ENCODE measurements around the gene PPHLN1.

PPHLN1 gene

DNA sequence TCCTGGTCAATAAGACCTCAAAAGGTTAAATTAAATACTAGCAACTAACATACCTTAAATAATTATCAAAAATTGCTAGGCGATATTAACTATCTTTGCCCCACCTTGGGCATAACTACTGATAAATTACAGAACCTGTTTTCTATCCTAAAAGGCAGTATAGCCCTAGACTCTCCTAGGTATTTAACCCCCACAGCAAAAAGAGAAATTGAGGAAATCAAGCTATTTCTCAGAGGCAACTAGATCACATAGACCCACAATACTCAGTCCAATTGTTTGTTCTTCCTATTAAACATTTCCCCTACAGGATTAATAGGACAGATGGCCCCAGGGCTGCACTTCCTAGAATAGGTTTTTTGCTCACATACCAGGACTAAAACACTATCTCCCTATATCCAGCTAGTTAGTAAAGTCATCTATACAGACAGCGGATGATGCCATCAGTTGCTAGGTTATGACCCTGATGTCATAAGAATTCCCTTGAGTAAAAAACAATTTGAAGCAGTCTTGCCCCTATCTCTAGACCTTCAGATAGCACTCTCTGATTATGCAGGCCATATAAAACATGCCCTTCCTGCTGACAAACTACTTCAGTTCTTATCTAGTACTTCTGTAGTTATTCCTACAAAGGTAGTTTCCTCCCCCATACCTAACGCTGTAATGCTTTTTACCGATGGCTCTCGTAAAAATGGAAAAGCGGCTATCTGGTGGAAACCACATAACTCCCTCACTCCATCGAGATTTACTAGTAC is 118.4 kb downstream of the PPHLN1 start:
- DNase-seq, result no peak

DNA sequence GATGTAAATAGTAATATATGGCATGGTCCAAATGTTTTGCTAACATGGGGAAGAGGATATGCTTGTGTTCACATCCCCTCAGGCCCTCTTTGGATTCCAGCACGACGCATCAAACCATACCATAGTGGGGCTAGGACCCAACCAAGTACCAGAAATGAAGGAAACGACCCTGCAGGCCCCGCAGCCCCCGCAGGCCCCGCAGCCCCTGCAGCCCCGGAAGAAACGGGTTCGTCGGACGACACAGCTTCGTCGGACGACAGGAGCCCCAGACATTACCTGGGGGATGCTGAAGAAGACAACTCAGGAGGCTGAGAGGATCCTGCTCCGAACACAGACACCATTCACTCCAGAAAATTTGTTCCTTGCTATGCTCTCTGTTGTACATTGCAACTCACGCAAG is 119.9 kb downstream of the PPHLN1 start:
- no peak for DNase-seq

DNA sequence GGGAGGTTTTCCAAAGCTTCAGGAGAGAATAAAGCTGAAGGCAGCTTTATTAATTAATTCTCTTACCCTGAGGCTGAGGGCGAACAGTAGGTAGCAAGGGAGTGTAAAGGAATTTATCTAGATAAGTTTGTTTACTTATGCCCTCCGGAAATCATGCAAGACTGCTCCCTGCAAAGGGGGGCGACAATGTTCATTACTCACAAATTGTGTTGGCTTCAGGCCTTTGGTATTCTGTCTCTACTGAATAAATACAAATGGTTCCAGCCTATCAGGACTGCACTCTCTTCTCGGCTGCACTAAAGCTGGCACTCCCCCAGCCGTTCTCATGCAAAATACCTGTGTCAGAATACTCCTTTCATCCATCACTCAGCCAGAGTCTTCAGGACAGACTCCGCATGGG is 120.8 kb downstream of the PPHLN1 start:
- no peak for DNase-seq

DNA sequence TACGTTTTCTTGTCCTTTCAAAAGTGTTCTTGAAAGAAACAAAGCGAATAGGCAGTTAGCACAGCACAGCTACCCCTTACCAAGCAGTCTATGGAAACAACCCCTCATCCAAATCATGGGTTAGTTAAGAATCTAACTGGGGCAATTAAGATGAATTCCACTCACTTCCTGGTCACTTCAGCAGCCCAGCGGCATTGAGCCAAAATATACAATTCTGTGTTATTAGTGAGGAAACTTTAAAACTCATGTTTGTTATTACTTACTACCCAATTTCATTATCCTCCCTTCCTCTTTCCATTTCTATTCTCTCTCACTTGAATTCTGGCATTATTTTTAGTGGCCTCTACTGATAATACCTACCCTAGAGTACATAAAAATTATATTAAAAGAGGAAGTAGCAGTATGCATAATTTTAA is 121.4 kb downstream of the PPHLN1 start:
- no peak for DNase-seq

DNA sequence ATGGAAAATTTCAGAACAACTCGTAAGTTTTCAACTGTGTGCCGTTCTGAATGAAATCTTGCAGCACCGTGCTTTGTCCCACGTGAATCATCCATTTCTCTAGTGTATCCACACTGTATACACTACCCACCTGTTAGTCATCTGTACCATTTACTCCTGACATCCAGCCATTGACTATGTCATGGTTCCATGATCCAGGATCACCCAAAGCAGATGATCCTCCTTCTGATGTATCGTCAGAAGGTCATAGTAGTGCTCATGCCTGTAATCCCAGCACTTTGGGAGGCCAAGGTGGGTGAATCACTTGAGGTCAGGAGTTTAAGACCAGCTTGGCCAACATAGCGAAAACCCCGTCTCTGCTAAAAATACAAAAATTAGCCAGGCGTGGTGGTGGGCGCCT is 122.9 kb downstream of the PPHLN1 start:
- no peak for DNase-seq

DNA sequence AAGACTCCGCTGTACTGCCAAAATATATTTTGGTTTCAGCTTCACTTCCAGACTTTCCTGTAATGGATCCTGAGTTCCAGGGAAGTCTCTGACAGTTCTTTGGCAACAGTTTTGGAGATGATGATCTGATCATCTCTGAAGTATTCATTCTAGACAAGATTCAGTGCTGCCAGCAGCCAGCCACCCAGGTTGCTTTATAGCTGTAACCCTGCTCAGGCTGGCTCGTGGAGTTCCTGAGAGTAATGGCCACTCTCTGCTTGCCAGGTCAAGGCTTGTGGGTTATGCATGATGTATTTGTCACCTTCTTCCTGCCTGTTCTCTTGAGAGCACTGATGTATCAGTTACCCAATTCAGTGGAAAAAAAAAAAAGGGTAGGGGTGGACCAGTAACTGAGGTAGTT is 124.3 kb downstream of the PPHLN1 start:
- DNase-seq, result no peak

DNA sequence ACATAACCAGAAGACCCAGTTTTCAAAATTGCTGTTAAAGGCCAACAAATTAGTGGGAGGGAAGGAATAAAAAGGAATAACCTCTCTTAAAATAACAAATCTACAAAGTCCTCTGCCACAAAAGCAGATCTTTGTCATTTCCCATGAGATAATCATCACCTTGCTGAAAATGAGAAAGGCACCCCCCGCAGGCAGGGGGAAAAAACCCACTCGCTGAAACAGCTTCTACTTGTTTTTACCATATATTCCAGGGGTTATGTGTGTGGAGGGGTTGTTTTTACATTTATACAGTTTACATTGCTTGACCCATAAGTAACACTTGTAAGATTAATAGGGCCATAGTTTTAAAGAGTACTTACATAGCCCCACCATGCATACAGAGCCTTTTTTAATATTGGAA is 132.6 kb downstream of the PPHLN1 start:
- DNase-seq, result no peak

DNA sequence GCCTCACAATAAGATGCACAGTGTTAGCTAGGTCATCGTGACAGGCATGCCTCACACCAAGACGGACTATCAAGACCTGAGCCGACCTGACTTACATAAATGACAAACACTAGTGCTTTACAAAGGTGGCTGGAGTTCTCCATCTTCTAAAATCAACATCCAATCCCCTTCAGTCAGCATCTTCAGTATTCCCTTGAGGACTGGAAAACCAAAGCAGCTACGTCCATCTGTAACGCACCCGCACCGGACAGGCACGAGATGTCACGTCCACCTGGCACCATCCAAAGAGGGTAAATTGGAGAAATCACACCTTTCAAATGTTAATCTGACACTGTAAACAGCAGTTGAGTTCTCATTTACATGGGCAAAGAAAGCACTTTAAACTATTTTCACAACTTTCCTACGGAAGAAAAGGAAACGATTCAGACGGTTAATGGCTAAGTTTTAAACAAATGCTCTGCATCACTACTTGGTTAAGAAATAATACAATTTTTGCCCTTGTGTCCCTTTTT is 133.4 kb downstream of the PPHLN1 start:
- no peak for DNase-seq

DNA sequence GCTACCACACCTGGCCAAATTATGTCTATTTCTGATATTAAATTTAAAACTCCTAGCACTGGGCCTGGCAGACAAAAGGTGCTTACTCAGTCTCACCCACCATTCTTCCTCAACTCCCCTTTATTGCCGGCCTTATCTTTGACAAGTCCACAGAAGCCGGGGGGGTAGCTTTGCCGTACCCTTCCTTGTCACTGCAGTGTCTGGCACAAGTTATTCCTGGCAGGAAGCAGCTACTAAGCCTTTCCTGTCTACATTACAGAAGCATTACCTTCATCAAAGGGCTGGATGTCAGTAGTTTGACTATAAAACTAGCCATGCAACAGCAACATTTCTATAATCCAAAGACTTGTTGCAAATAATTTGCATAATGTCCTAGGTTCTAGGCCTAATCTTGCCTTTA is 136.5 kb downstream of the PPHLN1 start:
- no peak for DNase-seq

DNA sequence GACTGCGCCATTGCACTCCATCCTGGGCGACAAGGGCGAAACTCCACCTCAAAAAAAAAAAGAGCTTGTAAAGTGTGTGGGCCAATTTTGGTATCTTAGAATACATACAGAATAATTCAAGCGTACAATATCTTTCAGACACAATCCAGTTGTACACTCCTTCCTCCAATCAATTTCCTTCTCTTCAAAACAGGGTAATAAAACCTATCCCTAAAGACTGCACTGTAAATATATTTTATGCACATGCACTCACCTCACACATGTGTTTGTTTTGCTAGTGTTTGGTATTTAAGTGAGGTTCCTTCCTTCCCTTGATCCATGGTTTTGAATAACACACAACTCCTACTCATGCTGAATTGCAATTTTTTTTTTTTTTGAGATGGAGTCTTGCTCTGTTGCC is 137.7 kb downstream of the PPHLN1 start:
- DNase-seq, result no peak

DNA sequence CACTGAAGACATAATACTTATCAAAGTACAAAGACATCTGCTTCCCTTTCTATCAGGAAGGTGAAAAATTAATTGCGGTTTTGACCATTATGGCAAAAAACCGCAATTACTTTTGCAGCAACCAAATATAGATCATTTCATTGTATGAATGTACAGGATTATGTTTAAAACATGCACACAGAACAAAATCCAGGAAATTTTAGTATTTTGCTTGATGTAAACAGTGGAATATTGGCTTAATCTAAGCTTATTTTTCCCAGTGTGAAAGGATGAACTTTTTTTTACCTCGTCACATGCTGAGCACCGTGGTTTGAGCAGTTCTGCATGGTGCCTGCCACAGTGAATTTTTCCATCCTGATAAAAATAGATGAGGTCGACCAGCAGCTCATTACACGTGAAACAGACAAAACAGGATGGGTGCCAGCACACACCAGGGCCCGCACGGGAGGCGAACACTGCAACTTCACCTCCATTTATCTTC is 142.4 kb downstream of the PPHLN1 start:
- DNase-seq, result no peak

DNA sequence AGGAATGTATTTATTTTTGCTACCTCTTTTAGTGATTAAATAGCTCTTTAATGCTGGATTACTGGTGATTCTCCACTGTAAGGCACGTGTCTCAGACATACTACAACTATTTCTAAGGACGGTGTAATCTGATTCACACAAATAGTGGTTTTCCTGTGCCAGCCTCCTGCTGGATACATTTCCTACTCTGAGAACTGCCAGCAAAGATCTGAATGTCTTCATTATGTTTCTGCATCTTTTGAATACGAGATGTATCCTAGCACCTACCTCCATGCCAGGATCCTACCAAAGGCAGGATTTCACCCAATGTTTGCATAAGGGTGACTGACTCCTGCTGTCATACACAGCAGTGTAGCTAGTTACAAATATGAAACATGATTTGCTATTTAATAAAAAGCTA is 143.0 kb downstream of the PPHLN1 start:
- no peak for DNase-seq

DNA sequence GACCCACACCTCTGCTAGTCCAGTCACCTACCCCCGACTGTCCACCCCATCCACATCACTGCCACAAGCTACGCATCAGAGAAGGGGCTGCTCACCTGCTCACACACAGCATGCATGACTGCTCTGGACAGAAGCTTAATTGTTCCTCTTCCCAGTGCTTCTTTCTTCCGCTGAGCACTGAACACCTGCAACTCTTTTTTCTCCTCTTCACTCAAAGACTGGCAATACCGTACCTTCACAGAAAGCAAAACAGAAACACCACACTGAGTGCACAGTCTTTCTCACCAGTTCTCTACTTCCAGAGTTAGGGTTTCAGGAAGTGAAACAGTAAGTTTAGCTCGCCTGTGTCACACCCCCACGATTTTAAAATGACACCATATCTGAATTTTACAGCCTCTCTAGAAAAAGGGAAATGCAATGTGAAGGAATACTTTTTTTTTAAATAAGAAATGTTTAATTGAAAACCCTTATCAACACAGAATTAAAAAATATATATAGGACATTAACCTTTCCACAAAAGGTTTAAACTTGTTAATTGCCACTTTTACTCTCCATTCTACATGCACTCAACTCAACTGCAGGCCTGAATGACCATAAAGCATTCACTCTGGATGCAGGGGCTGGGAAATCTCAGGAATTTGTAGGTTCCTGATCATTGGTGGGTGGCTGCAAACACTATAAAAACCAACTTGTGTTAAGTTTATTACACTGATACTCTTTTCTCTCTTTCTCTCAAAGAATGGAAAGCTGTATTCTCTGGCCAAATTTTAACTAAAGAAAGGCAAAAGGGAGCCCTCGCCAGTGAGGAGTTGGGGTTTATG is 143.6 kb downstream of the PPHLN1 start:
- DNase-seq, result no peak

DNA sequence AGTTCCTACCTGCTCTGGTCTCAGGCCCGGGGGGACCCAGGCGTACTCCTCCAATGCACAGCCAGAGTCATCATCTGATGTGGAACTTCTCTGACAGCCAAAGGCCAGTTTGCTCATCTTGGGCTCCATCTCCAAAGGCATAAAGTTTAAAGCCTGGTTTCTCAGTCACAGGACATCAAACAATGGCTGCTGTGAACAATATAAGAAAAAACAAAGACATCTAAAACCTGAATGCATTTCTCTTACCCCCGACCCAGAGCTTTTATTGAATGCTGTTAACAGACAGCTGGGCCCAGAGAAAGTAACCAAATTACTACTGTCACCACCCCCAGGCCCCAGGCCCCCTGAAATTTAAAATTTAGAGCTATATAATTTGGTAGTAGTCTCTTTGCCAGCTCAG is 146.4 kb downstream of the PPHLN1 start:
- no peak for DNase-seq

DNA sequence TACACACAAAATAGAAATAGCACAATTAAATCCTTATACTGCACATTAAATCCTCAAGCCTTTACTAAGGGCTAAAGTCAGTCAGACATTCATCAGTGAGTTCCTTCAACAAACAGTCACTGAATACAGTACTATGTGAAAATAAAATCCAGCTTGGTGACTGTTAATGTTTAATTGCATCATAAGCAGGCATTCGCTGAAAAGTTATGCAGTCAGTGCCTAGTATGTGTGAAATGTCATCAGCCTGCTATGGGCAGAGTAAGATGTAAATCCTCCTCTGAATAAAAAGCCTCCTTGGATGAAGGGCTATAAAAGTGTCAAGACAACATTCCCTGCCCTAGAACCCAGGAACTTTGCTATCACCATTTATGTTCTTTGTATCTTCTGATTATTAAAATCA is 147.2 kb downstream of the PPHLN1 start:
- no peak for DNase-seq

DNA sequence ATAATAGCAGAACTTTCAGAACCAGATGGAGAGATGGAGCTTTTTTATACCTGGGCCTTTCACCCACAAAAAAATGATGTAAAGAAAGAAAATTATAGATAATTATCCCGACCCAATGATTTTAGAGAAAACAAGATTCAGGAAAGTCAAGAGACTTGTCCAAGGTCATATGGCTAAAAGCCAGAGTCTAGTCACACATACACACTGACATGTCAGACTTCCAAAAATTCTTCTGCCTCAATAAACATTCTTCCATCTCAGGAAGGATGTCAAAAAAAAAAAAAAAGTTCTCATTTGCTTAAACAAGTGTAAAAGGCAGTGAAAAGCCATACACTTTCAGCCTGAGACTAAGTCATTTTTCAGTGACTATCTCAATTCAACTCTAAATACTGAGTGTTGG is 147.6 kb downstream of the PPHLN1 start:
- no peak for DNase-seq

DNA sequence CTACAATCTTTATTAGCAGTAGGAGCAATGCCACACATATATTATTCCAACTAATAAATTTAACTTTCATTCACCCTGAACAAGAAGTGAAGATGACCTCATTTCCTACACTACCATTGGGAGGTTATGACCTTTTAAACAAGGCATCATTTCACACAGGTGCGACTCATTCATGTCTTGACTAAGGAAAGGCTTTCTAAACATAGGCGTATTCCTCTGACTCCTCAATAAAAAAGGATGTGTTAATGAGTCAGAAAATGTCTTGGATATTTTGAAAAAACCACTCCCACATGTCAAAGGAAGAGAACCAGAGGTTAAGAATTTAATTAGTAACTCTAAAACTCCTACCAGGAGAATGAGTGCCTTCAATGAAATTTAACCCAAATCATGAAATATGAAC is 148.4 kb downstream of the PPHLN1 start:
- DNase-seq, result no peak

DNA sequence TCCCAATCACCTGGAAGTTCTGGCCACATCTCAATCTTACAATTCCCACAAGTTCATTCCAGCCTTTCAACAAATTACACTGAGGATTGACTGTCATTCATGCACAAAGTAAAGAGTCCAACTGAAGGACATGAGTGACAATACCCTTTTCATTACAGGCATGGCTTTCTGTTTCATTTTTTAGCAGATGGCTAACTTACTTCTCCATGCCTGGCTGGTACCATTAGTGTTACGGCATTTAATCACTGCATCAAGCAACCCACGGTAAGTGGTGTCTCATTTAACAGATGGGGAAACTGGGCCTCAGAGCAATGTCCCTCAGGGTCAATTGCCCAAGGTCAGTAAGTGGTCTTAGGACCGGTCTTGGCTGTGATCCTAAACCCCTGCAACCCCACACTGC is 149.1 kb downstream of the PPHLN1 start:
- DNase-seq, result no peak

DNA sequence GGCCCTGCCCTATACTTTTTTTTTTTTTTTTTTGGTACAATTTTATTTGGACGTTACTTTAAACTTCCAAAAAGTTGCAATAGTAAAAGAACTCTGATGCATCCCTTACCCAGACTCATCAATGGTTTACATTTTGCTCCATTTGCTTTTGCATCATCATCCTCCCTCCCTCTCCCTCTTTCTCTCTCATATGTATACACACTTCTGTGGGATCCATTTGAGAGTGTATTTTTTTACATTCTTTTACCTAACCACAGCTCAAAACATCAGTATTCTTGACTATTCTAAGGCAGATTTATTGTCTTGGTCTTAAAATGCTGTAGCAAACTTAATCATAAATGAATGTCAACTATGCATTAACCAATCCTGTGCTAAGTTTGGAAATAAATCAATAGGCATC is 152.0 kb downstream of the PPHLN1 start:
- no peak for DNase-seq

DNA sequence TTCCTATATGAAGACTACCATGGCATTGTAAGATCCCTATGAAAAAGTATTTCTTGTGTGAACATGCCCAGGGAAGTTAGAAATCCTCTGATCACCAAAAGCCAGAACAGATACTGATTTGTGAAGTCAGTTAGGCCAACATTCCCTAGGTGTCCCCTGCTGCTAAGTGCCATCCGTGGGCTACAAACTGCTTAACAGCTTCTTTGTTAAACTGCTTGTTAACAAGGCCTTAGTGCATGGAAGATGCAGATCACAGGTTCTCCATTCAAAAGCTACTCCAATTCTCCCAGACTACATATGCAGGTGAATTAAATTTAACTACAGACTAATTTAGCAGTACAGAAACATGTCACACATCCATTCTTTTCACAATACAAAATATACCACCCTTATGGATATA is 155.4 kb downstream of the PPHLN1 start:
- DNase-seq, result no peak

DNA sequence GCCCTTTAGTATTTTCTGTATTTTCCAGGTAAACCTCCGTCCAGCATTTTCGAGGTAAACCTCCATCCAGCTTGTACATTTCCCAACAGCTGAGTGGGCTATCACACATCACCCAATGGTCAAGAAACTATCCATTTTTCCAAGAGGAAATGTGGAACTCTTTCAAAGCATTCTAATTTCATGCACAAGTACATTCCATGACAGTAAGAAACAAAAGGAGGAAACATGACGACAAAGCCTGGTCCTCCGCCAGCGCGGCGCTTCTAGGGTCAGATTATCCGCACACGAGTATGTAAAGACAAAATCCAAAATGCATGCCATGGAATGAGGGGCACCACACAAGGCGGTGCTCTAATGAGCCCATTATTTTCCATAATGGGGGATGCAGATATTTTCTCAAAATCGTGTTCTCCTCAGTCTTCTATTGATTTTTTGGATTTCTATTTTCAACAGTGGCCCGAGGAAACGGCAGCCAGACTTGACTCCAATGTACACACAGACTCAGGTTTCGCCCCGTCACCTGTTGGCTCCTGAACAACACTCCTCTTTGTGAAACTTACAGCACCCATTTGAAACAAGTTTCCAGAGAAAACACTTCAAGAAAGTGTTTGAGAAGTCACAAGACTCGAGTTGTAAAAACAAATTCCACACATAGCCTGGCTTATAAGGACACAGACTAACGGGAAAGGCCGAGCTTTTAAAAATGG is 156.2 kb downstream of the PPHLN1 start:
- no peak for DNase-seq

DNA sequence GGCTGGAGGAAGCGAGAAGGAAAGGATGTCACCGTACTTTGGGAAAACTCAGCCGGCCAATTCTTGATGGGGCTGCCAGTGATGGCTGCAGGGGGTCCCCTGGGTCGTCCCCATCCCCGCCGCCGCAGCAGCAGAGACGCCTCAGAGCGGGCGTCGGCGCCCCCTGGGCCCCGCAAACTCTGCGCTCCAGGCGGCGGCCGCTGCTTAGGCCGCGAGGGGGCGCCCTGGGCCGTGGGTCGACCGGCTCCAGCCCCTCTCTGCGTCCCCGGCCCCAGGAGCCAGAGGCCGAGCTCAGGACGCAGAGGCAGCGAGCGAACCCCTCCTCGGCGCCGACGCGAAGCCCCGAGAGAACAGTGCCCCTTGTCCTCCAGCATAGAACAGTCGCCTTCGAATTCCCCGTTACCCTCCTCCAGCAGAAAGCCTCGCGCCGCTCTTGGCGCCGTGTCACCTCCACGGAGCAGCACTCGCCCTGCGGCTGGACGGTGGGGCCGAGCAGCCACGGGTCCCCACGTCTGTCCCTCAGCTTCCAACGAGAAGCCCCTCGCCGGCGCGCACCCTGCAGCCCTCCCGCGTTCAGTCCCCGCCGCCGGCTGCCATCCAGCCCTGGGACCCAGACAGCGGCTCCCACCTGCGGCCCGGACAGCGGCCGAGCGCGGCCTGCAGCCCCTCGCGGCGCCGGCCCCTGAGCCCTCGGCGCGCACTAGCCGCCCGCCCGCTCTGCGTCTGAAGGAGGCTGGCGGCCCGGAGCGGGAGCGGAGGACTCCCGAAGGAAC is 157.0 kb downstream of the PPHLN1 start:
- peak; percentile 4 to 20 for DNase-seq

DNA sequence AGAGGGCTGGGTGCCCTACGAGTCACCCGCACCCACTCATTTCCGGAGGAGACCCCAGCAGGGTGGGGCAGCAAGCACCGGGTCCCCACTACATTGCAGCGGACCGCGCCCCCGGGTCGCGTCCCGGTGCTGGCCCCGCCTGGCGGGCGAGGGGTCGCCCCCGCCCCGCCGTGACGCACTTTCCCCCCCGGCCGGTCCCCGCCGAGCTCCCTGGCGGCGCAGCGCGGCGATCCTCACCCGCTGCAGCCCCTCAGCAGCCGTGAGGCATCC is 157.5 kb downstream of the PPHLN1 start:
- peak; percentile 3 to 13 for DNase-seq

All from activated CD4-positive, alpha-beta T cell treated with anti-CD3 and anti-CD28 coated beads for 4 hours (primary cell).